Lung microvascular endothelial cell (primary cell): ENCODE results near the gene RNF112. TPM values are rescaled to one million over a fixed set of nuclear protein-coding genes. Genes with fewer than 3 reads are reported as not detected.

Source experiments
- DNase-seq, 2 donors: peaks; one replicate each; pipeline versions ENCODE4 v3.0.0 to v3.0.0-alpha.2; 2010; ENCODE audit warnings: low read depth in 2 of 2
- total RNA-seq: library from RNA; depleted of rRNA; stranded (reverse); fragments of >200 nt; gene quantifications from 2 replicates; pipeline ENCODE4 v1.2.1, GENCODE V29; 2014

The RNF112 gene, protein sequence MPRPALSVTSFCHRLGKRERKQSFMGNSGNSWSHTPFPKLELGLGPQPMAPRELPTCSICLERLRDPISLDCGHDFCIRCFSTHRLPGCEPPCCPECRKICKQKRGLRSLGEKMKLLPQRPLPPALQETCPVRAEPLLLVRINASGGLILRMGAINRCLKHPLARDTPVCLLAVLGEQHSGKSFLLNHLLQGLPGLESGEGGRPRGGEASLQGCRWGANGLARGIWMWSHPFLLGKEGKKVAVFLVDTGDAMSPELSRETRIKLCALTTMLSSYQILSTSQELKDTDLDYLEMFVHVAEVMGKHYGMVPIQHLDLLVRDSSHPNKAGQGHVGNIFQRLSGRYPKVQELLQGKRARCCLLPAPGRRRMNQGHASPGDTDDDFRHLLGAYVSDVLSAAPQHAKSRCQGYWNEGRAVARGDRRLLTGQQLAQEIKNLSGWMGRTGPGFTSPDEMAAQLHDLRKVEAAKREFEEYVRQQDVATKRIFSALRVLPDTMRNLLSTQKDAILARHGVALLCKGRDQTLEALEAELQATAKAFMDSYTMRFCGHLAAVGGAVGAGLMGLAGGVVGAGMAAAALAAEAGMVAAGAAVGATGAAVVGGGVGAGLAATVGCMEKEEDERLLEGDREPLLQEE
- 0.20 and 0.22 TPM in 2 replicates for total RNA-seq

DNA sequence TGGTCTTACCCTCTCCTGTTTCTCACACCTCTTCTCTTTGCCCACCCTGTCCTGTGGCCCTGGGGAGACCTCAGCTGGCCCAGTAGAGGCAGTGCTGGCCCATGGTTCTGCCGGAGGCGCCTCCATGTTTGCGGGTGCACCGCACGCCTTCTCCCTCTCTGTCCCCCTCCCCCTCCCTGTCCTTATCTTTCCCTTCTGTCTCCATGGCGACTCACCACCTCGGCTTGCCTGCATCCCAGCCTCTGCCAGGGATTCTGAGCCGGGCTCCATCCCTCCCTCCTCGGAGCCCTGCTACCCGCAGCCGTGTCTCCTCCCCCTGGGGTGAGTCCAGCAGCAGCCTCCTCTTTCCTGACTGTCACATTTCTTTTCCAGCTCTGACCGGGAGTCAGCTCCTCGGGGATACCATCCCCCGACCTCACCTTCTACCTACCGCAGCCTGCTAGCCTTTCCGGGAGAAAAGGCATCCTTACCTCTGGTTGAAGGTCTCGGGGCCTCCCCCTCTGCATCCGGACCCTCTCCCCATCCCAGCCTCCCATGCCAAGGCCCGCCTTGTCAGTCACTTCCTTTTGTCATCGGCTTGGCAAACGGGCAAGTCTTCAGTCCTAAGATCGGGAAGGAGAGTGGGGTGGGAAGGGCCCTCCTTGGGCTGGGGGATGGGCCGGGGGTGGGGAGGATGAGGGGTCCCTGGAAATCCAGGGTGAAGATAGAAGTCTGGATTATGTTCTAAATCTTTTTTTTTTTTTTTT, at the start of gene RNF112:
TSS of gene RNF112 (plus strand) at position 358 of the 746 bp plus-strand sequence. CDS start at position 535, 177 bp downstream.
- peak in 1 of 2 donors; percentile 27 for DNase-seq

DNA sequence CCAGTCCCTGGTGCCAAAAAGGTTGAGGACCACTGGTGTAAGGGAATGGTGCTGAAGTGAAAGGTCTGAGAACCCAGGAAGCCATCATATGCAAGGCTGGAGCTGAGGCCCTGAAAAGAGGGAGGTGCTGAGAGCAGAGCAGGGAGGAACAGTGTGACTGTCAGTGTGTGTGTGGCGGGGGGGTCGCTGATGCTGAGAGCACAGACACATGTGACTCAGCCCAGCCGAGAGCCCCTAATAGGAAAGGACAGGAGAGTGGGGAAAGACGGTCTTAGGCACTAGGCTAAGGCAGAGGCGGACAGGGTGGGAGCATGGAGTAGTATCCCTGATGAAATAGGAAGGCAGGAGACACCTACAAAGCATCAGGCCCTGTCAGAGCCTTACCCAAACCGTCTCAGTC, 49.7 kb upstream of the RNF112 start:
- no peak for DNase-seq

GRCh38 chr17:19361944-19362276, 49.1 kb upstream of the RNF112 start:
- DNase-seq = no peak

- DNase-seq = peak; percentile 92 to 95
These were observed 48.5 kb upstream of the RNF112 start, which contains the start of gene B9D1 for GRCh38 chr17:19362277-19363113. Gene B9D1 (minus strand): TSS chr17:19362723. CDS start chr17:19362569, 154 bp downstream.

DNA sequence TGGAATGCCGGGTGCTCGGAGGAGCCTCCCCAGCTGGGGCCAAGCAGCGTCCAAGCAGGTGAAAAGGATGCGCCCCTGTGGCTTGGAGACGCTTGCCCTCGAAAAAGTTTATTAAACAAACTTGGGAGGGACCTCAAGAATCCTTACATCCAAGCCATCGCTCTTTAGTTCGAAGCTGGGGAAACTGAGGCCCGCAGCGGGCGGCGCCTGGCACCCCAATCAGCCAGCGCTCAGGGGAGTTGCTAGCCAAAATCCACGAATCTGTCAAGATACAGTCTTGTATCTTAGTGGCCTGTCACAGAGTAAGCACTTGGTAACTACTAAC, 48.0 kb upstream of the RNF112 start:
- DNase-seq = no peak

DNA sequence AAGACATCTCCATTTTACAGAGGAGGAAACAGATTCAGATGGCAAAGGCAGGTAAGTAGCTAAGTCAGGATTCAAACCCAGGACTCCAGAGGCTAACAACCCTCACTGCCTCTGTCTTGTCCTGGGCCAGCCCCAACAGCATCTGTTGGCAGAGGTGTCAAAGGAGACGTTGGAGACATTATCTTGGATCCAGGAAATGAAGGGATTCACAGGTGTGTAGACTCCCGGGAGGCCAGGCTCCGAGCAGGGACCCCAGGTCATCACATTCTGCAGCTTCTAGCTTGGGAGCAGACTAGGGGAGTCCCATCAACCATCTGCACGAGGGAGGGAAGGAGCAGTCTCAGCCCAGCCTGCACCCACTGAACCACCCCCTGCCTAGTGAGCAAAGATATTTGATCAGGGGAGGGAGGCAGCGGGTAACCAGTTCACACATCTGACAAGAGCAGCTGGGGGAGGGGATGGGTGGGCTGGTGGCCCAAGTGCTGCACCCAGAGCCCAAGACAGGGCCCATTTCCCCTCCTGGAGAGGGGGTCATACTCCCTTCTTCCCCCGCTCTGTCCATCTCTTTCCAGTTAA, 47.5 kb upstream of the RNF112 start:
- DNase-seq = no peak

DNA sequence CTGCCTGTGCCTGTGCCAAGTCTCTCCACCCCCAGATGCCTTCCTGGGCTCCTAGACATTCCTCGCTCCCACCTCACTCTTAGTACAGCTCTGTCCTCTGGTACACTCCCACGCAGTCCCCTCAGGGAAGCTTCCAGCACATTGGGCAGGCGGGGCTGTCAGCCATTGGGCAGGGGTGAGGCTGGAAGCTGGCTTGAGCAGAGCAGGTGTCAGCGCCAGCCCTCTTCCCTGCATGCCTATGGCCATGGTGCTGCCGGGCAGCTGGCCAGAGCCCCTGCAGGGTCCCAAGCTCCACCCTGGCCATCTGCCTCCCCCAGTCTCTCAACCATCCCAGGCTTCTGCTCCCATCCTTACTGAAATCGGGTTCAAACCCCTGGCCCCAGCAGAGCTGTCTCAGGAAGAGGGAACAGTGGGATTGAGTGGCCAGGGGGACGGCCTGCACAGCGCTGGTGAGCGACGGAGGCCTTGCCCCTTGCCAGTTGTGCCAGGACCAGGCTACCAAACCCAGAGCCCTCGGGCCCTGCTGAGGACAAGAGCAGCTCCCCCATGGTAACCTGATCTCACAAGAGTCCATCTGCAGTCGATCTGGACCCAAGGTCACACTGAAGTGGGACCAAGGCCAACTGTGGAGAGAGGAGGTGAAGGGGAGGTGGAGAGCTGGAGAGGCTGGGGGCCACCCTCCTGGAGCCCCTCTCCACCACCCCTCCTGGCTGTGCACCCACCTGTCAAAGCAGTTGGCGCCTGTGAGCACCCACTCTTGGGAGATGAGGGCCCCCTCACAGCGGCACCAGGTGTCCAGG, 46.1 kb upstream of the RNF112 start:
- no peak for DNase-seq

DNA sequence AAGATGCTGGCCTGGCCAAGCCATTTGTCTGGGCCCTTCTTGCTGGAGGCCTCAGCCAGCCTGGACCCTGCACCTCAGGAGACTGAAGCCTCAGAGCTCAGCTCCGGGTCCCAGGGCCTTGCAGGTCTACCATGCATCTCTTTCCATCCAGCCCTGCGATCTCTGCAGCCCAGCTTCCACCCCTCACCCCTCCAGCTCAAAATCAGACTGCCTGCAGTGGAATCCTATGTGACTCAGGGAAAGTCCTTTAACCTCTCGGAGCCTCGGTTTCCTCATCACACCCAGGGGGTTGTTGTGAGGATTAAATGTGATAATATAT, 45.6 kb upstream of the RNF112 start:
- no peak for DNase-seq

DNA sequence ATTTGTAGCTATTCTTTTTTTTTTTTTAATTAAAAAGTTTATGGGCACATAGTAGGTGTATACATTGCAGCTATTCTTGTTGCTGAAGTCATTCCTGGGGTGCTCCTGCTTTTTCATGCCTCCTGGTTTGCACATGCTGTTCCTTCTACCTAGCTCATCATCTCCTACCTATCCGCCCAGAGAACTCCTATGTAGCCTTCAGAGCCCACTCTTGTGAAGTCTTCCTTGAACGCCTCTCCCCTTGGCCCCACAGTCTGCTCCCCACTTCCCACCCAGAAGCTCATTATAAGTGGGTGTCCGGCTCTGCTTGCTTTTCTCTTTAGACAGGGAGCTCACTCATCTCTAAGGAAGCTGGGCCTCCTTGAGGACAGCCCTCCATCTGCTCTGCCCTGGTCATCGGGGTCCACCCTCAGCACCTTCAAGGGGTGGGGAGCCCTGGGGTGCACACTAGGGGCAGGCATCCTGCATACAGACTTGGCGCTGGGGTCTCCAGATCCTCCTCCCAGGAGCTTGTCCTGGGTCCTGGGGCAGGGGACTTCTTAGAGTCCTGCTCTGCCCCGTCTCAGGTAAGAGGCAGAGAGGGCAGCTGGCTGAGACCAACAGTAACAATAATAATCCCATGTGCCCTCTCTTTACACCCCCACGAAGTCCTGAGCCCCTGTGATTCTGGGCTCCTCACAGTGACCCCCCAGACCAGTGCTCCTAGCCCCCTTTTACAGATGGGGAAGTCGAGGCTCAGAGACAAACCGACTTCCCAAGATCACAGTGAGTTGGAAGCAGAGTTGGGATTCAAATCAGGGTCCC, 45.0 kb upstream of the RNF112 start:
- no peak for DNase-seq

DNA sequence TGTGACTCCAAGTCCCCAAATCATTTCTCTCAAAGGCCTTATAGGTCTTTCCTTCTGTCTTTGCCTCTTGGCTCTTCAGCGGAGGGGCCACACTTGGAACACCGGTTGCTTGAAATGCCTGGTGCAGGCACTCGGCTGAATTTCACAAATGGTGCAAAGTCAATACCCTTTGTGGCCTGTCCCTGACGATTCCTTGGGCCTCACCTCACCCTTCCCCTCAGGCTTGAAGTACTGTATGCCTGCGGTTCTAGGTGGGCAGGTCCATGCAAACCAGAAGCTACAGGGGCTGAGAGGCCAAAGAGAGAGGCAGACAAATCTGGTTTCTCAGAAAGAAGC, 44.4 kb upstream of the RNF112 start:
- no peak for DNase-seq

GRCh38 chr17:19368229-19368628, 42.8 kb upstream of the RNF112 start:
- no peak for DNase-seq

DNA sequence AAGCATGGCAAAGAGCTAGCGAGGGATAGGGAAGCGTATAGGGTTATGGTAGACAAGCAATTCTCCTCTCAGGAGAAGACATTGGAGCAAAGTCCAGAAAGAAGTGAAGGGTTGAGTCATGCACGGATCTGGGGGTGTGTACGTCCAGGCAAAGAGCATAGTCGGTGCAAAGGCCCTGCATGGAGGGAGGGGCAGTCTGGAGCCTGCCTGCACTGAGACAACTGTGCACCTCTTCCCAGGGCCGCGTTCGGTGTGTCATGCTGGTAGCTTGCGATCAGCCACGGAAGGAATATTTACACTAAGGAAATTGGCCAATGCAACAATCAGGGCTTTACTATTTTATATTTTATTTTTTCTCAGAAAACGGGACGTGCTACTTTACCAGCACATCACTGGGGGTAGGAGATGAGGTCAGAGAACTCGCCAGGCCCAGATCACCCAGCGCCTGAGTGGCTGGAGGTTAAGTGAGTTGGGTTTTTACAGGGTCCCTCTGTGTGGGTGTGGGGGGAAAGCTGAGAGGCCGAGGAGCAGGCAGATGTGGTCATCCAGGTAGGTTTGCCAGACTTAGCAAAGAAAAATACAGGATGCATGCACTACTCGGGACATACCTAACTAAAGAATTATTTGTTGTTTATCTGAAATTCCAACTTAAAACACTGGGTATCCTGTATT, 41.8 kb upstream of the RNF112 start:
- no peak for DNase-seq

GRCh38 chr17:19369846-19370492, 41.1 kb upstream of the RNF112 start:
- DNase-seq = peak; percentile 48 to 64

DNA sequence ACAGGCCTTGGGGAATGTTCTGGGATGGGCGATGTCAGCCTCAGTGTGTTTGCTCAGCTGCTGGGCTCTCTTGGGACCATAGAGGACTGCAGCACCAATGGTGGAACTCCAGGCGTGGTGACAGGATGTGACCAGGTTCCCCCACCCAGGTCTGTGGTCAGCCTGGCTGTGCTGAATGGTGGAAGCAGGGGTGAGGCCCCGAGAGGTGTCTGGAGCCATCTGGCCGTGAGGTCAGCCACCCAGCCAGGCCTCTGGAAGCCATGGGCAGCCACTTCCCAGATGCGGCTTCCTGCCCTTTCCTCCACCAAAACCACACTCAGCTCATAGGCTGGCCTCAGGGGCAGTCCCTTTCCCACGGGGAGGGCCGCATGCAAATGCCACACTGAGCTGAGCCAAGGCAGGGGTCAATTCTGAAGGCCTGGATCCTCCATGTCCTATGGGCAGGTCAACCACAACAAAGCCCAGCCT, 40.5 kb upstream of the RNF112 start:
- peak; percentile 48 to 50 for DNase-seq

DNA sequence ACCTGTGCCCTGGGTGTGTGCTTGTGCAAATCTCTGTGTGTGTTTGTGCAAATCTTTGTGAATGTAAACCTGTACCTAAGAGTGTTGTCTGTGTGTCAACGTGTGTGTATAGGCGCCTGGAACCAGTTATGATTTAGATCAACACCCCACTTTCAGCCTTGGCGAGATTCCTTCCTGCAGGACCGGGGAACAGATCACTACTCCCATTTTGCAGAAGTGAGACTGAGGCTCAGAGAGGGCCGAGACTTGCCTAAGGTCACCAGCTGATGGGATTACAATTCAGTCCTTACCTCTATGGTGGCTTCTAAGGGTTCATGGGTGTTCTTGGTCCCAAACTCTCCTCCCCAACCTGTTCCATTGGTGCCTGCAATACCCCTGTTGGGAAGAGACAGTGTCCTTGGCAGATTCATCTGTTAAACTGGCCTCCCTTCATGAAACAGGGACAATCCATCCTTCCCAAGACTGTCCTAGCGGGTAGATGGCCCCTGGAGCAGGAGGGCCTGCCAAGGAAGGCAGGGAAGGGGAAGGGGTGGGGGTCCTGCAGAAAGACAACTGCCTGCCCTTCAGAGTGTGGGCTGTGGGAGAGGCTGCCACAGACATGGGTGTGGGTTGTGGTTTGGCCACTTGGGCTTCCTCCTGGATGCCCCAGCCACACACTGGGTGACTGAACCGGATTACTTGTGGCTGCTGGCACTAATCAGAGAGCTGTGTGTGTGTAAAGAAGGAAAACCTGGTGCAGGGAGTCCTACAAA, 39.6 kb upstream of the RNF112 start:
- DNase-seq = no peak

DNA sequence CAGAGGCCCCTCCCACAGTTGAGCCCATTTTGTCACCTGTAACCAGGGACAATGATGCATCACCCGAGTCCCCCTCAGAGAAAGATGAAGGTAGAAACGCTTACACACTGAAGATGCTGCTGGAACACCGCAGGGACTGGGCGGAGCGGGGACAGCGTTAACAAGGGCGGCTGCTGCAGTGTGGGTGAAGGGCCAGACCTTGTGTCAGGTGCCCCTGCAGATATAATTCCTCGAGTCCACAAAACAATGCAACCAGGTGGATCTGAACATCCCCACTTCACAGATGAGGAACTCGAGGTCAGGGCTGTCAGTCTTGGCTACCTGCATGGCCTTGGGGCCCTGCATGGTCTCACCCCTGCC, 39.0 kb upstream of the RNF112 start:
- DNase-seq = no peak

GRCh38 chr17:19372439-19372838, 38.6 kb upstream of the RNF112 start:
- DNase-seq = no peak
